Forelimb muscle (tissue), 1 donor: ENCODE measurements around the gene MGLL. TPM values are rescaled to one million over a fixed set of nuclear protein-coding genes. Genes with fewer than 3 reads are reported as not detected.

Experiments used
- DNase-seq: peaks from one replicate; pipeline ENCODE4 v3.0.0-alpha.2; 2013; ENCODE audit warnings: low read depth
- polyA plus RNA-seq: library from polyadenylated mRNA; unstranded; fragments of 120-200 nt; gene quantifications from one replicate; pipeline ENCODE4 v1.2.1, GENCODE V29; 2013; ENCODE audit not compliant: insufficient read length

Gene MGLL
- polyA plus RNA-seq, 1 donor = 24.5 TPM

- no peak for DNase-seq
Measured at GRCh38 chr3:127723011-127723567, 99.2 kb downstream of the MGLL start.

GRCh38 chr3:127722091-127722784, 100.1 kb downstream of the MGLL start:
- no peak for DNase-seq

GRCh38 chr3:127720985-127721935, 101.1 kb downstream of the MGLL start:
- DNase-seq = no peak

- DNase-seq = no peak
Measured at GRCh38 chr3:127720161-127720823, 102.0 kb downstream of the MGLL start.

GRCh38 chr3:127719369-127719768, 102.9 kb downstream of the MGLL start:
- DNase-seq = no peak

GRCh38 chr3:127718916-127719290, 103.4 kb downstream of the MGLL start:
- DNase-seq = no peak

GRCh38 chr3:127718245-127718915, 103.9 kb downstream of the MGLL start:
- DNase-seq = no peak

- DNase-seq = no peak
Measured at GRCh38 chr3:127717357-127718244, 104.7 kb downstream of the MGLL start.

- no peak for DNase-seq
Measured at GRCh38 chr3:127716384-127716783, 105.9 kb downstream of the MGLL start.

- no peak for DNase-seq
Measured at GRCh38 chr3:127715532-127715931, 106.8 kb downstream of the MGLL start.

- no peak for DNase-seq
Measured at GRCh38 chr3:127714866-127715265, 107.4 kb downstream of the MGLL start.

- DNase-seq = no peak
Measured at GRCh38 chr3:127714125-127714571, 108.2 kb downstream of the MGLL start.

GRCh38 chr3:127712881-127713771, 109.2 kb downstream of the MGLL start:
- DNase-seq = no peak

- DNase-seq = no peak
Measured at GRCh38 chr3:127712461-127712860, 109.9 kb downstream of the MGLL start.

GRCh38 chr3:127711896-127712295, 110.4 kb downstream of the MGLL start:
- no peak for DNase-seq

- no peak for DNase-seq
Measured at GRCh38 chr3:127711021-127711695, 111.2 kb downstream of the MGLL start.

GRCh38 chr3:127710155-127710941, 112.0 kb downstream of the MGLL start:
- no peak for DNase-seq
